H9 (cell line): ENCODE data around the gene NHSL2. TPM values are rescaled to one million over a fixed set of nuclear protein-coding genes. Genes with fewer than 3 reads are reported as not detected.
A peak's percentile ranks its signal among the peaks of the same experiment; 100 is the strongest.

Experiments used
- DNase-seq: peaks from one replicate; pipeline ENCODE4 v3.0.0-alpha.2; 2017
- H2AFZ ChIP-seq: one replicate; pipeline ENCODE4 v1.6.1; 2013; ENCODE audit warnings: mild to moderate bottlenecking, low read length, control low read depth, moderate library complexity
- H2AK5ac ChIP-seq: 2 replicates; pipeline ENCODE4 v1.6.1; 2013; ENCODE audit warnings: low read length, control low read depth, mixed read lengths; ENCODE audit not compliant: insufficient read length
- H2BK120ac ChIP-seq: one replicate; pipeline ENCODE4 v1.6.1; 2013; ENCODE audit warnings: low read depth, mild to moderate bottlenecking, low read length, control low read depth, inconsistent platforms; ENCODE audit not compliant: poor library complexity, severe bottlenecking
- H2BK12ac ChIP-seq: 2 replicates; pipeline ENCODE4 v1.6.1; 2013; ENCODE audit warnings: low read length, control low read depth, mixed read lengths, low read depth; ENCODE audit not compliant: insufficient read length
- H2BK15ac ChIP-seq: 2 replicates; pipeline ENCODE4 v1.6.1; 2013; ENCODE audit warnings: low read depth, low read length, control low read depth
- H2BK20ac ChIP-seq: one replicate; pipeline ENCODE4 v1.6.1; 2013; ENCODE audit warnings: low read depth, mild to moderate bottlenecking, low read length, control low read depth, inconsistent platforms; ENCODE audit not compliant: poor library complexity, severe bottlenecking
- H2BK5ac ChIP-seq: 2 replicates; pipeline ENCODE4 v1.6.1; 2013; ENCODE audit warnings: low read length, control low read depth, mixed read lengths; ENCODE audit not compliant: insufficient read length
- H3K14ac ChIP-seq: 2 replicates; pipeline ENCODE4 v1.6.1; 2013; ENCODE audit warnings: low read length, control low read depth; ENCODE audit not compliant: insufficient read depth
- H3K18ac ChIP-seq: 2 replicates; pipeline ENCODE4 v1.6.1; 2013; ENCODE audit warnings: low read depth, mild to moderate bottlenecking, mixed read lengths, low read length, control low read depth; ENCODE audit not compliant: insufficient read length
- H3K23ac ChIP-seq: 2 replicates; pipeline ENCODE4 v1.6.1; 2013; ENCODE audit warnings: low read length, control low read depth, mixed read lengths, low read depth; ENCODE audit not compliant: insufficient read length
- H3K23me2 ChIP-seq: 2 replicates; pipeline ENCODE4 v1.6.1; 2013; ENCODE audit warnings: low read depth, mild to moderate bottlenecking, mixed read lengths, low read length, control low read depth; ENCODE audit not compliant: insufficient read length, poor library complexity, severe bottlenecking
- H3K27ac ChIP-seq: 2 replicates; pipeline ENCODE4 v1.5.1; 2013; ENCODE audit warnings: low read length, control low read depth, mixed read lengths, low read depth; ENCODE audit not compliant: insufficient read length
- H3K27me3 ChIP-seq: 2 replicates; pipeline ENCODE4 v1.6.1; 2013; ENCODE audit warnings: low read length, control low read depth, inconsistent platforms; ENCODE audit not compliant: insufficient read depth
- H3K4ac ChIP-seq: 2 replicates; pipeline ENCODE4 v1.6.1; 2013; ENCODE audit warnings: low read depth, mild to moderate bottlenecking, control low read depth, inconsistent platforms, low read length, moderate library complexity
- H3K4me1 ChIP-seq: 2 replicates; pipeline ENCODE4 v1.6.1; 2013; ENCODE audit warnings: low read length, control low read depth, inconsistent platforms; ENCODE audit not compliant: insufficient read depth
- H3K4me2 ChIP-seq: 2 replicates; pipeline ENCODE4 v1.6.1; 2013; ENCODE audit warnings: low read length, control low read depth, mixed read lengths; ENCODE audit not compliant: insufficient read length, insufficient read depth
- H3K56ac ChIP-seq: 2 replicates; pipeline ENCODE4 v1.6.1; 2013; ENCODE audit warnings: low read depth, mild to moderate bottlenecking, mixed read lengths, low read length, control low read depth; ENCODE audit not compliant: insufficient read length
- H3K79me1 ChIP-seq: 2 replicates; pipeline ENCODE4 v1.6.1; 2013; ENCODE audit warnings: low read depth, mild to moderate bottlenecking, moderate library complexity, low read length, control low read depth, inconsistent platforms; ENCODE audit not compliant: insufficient read depth, poor library complexity, severe bottlenecking
- H3K79me2 ChIP-seq: 2 replicates; pipeline ENCODE4 v1.6.1; 2013; ENCODE audit warnings: low read length, control low read depth, inconsistent platforms; ENCODE audit not compliant: insufficient read depth
- H3K9ac ChIP-seq: 2 replicates; pipeline ENCODE4 v1.6.1; 2013; ENCODE audit warnings: low read length, control low read depth, mixed read lengths; ENCODE audit not compliant: insufficient read length; ENCODE audit errors: extremely low read depth
- H3K9me3 ChIP-seq: one replicate; pipeline ENCODE4 v1.6.1; 2013; ENCODE audit warnings: low read depth, low read length, inconsistent platforms; ENCODE audit not compliant: control insufficient read depth
- H3T11ph ChIP-seq: one replicate; pipeline ENCODE4 v1.6.1; 2013; ENCODE audit warnings: mild to moderate bottlenecking, low read length, control low read depth, inconsistent platforms
- H4K20me1 ChIP-seq: one replicate; pipeline ENCODE4 v1.6.1; 2013; ENCODE audit not compliant: control insufficient read depth, insufficient read length, insufficient read depth
- H4K5ac ChIP-seq: 2 replicates; pipeline ENCODE4 v1.6.1; 2013; ENCODE audit warnings: low read depth, mild to moderate bottlenecking, mixed read lengths, low read length, control low read depth; ENCODE audit not compliant: insufficient read length
- H4K8ac ChIP-seq: replicated peaks from 2 replicates; pipeline ENCODE4 v1.6.1; 2013; ENCODE audit warnings: low read length, control low read depth, mixed read lengths, low read depth; ENCODE audit not compliant: insufficient read length
- H4K91ac ChIP-seq: 2 replicates; pipeline ENCODE4 v1.6.1; 2013; ENCODE audit warnings: low read depth, mild to moderate bottlenecking, moderate library complexity, mixed read lengths, low read length, control low read depth; ENCODE audit not compliant: insufficient read length
- H3K27ac Mint-ChIP-seq, 3 experiments: 2 replicates in 2 of 3; 3 replicates in 1 of 3; pipeline ENCODE4 v1.8.0; 2020 to 2021; ENCODE audit warnings: mixed read lengths in 3 of 3, mild to moderate bottlenecking in 1 of 3, moderate library complexity in 1 of 3
- H3K27me3 Mint-ChIP-seq: 2 replicates; pipeline ENCODE4 v1.8.0; 2021; ENCODE audit warnings: low read depth, mild to moderate bottlenecking, moderate library complexity, mixed read lengths
- H3K36me3 Mint-ChIP-seq, 3 experiments: 2 replicates in 2 of 3; 3 replicates in 1 of 3; pipeline ENCODE4 v1.8.0; 2020 to 2021; ENCODE audit warnings: low read depth in 3 of 3, mixed read lengths in 3 of 3; ENCODE audit not compliant: insufficient read depth in 1 of 3
- H3K4me1 Mint-ChIP-seq, 2 experiments: 2 replicates each; pipeline ENCODE4 v1.8.0; 2020; ENCODE audit warnings: mixed read lengths in 2 of 2
- H3K4me3 Mint-ChIP-seq, 2 experiments: 2 replicates in 1 of 2; 3 replicates in 1 of 2; pipeline ENCODE4 v1.8.0; 2020 to 2021; ENCODE audit warnings: mild to moderate bottlenecking in 2 of 2, mixed read lengths in 2 of 2, moderate library complexity in 1 of 2
- H3K9me3 Mint-ChIP-seq, 2 experiments: 2 replicates in 1 of 2; 3 replicates in 1 of 2; pipeline ENCODE4 v1.8.0; 2020; ENCODE audit warnings: mild to moderate bottlenecking in 2 of 2, mixed read lengths in 2 of 2, moderate library complexity in 1 of 2
- CTCF ChIP-seq: fragments of 200-600 bp; sonication (generic); conservative IDR thresholded peaks from 3 replicates; pipeline ENCODE4 v1.8.0; 2021; ENCODE audit warnings: antibody characterized with exemption, mild to moderate bottlenecking
- WGBS: extraction: QIAGEN DNeasy Blood & Tissue Kit; methylation state at CpG from one replicate; pipeline ENCODE4 v1.1.7; 2013; ENCODE audit warnings: missing lambda C conversion rate, low lambda C conversion rate, mixed read lengths; ENCODE audit not compliant: insufficient read length; ENCODE audit errors: extremely low coverage; 5-methylcytosine and 5-hydroxymethylcytosine counted together
- total RNA-seq: library from RNA; stranded (reverse); gene quantifications from 2 replicates; pipeline ENCODE4 v1.2.1, GENCODE V29; 2021

Gene NHSL2
- total RNA-seq, 1 experiment from 2014 or later: 6.4 TPM

GRCh38 chrX:71923516-71923915 lies 12.9 kb downstream of the NHSL2 start:
- H4K5ac ChIP-seq: no peak overlapping the region
- peaks cover 7% of the 10 kb centered on the region; the same call in 1 of the 2 replicates for H3K4me1 ChIP-seq
- no peaks in the 10 kb centered on the region for H3K27me3 ChIP-seq
- no peak overlapping the region for H3K18ac ChIP-seq
- Mint-ChIP-seq H3K4me3 (no peak overlapping the region; a peak in 1 of 5 replicates), H3K9me3 (peaks cover 54 to 65% of the 10 kb centered on the region in 2 experiments), H3K27me3 (no peaks in the 10 kb centered on the region; the same call in 1 of the 2 replicates), H3K36me3 (no peaks in the 10 kb centered on the region; a peak in 1 of 7 replicates), H3K4me1 (peaks cover 22 to 30% of the 10 kb centered on the region in 2 experiments), H3K27ac (no peak overlapping the region)
- WGBS: no CpG with 5 or more reads among the region's 3 CpGs
- no peaks in the 10 kb centered on the region for H3K23me2 ChIP-seq
- H2BK20ac ChIP-seq: no peak overlapping the region
- no peak overlapping the region for H2AK5ac ChIP-seq
- H3K4me2 ChIP-seq: no peak overlapping the region
- no peaks in the 10 kb centered on the region for H4K20me1 ChIP-seq
- H2BK120ac ChIP-seq: no peak overlapping the region
- no peak overlapping the region for H3K4ac ChIP-seq
- no peak for DNase-seq
- no peak overlapping the region for H3K9ac ChIP-seq
- H2BK12ac ChIP-seq: no peak overlapping the region
- no peak overlapping the region for H2BK15ac ChIP-seq
- peak overlapping the region; percentile 57; the same call in 1 of the 2 replicates for H3K14ac ChIP-seq
- no peaks in the 10 kb centered on the region for H3K79me1 ChIP-seq
- no peak overlapping the region for H2AFZ ChIP-seq
- no peak overlapping the region for H3K27ac ChIP-seq
- no peak overlapping the region for H2BK5ac ChIP-seq
- no peak overlapping the region for H4K8ac ChIP-seq
- no peak for TF ChIP-seq CTCF
- H3K79me2 ChIP-seq: peaks cover 4% of the 10 kb centered on the region; the same call in 1 of the 2 replicates
- H4K91ac ChIP-seq: no peak overlapping the region
- H3K9me3 ChIP-seq: peaks cover 39% of the 10 kb centered on the region
- no peak overlapping the region for H3K56ac ChIP-seq
- H3T11ph ChIP-seq: no peak overlapping the region
- no peak overlapping the region for H3K23ac ChIP-seq
